HG03039 (cell line): ENCODE measurements around the gene KRTAP10-8.
"Not testable (repeated sequence)": the region's sequence is repeated elsewhere in the genome, so short reads cannot be mapped to it uniquely, and the experiment has no call there.

Source experiments
- ATAC-seq: cut with Tn5 transposase; IDR thresholded peaks from one replicate; pipeline ENCODE4 v1.9.1; 2021; ENCODE audit warnings: mild to moderate bottlenecking, moderate library complexity; ENCODE audit not compliant: unreplicated experiment

KRTAP10-8 gene

DNA sequence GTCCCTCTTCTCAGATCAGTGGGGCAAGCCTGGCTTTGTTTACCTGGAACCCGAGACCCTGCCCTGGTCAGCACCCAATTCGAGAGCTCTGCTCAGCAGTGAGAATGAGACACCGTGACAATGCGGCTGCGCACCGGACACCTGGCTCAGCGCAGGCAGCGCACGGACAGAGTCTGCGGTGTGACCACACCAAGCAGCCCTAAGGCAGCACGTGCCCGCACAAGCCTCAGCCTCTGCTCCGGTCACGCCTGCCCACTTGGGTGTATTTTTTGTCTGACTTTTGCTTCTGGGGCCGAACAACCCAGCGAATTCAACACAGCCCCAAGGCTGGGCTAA, 4.7 kb downstream of the KRTAP10-8 start:
- no peak for ATAC-seq

DNA sequence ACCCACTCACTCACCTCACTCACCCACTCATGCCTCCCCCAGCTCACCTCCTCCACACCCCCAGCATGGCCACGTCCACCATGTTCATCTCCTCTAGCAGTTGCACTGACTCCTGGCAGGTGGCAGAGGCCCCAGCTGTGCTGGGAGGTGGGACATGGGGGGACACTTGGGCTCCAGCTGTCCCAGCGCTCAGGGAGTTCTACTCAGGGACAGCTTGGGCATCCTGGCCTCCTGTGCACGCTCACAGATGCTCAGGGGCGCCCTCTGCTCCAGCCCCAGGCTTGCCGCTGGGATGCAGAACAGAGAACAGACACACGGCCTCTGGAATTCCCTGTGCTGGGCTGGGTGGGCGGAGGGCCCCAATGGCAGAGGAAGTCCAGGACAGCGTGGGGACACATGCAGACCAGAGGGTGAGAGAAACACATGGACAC, 5.2 kb downstream of the KRTAP10-8 start:
- no peak for ATAC-seq

DNA sequence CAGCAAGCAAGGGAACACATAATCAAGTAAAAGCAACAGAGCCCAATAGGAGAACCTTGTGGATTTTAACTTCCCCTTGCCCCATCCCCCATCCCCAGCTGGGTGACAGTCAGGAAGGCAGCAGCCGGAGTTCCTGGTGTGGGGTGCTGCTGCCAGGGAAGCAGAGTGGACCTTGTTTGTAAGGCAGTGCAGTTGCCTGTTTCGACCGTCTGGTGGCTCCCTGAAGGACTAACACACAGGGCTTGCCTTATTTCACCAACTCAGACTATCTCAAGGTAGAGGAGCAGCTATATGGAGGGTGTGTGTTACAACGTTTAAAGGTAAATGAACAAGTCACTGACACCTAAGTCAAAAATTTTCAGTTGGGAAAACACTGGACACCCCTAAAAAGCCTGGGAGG, 6.6 kb downstream of the KRTAP10-8 start:
- ATAC-seq, result no peak

DNA sequence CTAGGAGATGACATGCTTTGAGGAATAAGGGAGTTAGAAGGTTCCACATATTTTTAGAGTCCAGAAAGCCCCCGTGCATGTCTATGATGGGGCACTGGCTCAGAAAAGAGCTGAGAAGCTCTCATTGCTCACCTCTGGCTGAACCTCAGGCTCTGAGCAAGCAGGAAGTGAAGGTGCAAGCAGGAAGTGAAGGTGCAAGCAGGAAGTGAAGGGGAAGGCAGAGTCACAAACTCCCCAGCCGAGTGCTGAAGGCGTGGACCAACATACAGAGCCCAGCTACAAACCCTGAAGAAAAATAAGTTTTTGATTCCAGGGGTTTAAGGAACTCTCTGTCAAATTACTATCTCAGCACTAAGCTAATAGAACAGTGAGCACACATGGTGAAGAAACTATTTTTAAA, 7.0 kb downstream of the KRTAP10-8 start:
- no peak for ATAC-seq

DNA sequence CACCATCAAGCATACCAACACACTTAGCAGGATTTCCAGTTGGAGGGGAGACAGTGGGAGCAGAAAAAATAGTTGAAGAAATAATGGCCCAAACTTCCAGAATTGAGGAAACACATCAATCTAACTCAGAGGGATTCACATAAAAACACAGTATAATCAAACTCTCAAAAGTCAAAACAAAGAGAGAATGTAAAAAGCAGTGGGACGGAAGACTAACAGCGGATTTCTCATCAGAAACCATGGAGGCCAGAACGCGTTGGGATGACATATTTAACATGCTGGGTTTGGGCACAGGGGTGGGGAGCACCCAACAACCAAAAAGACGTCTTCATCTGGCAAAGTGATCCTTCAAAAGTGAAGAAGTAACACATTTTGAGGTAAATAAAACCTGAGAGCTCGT, 8.0 kb downstream of the KRTAP10-8 start:
- no peak for ATAC-seq

DNA sequence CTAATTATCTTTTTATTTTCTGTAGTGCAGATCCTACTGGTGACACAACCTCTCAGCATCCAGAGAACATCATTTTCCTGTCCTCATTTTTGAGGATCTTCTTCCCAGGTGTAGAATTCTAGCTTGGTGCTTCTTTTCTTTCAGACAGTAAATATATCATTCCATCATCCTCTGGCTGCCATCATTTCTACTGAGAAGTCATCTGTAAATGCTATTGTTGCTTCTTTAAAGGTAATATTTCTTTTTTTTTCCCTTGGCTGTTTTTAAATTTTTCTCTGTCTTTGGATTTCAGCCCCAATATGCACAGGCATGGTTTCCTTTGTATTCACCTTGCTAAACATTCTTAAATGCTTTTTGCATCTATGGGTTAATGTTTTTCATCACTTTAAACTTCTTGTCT, 11.7 kb downstream of the KRTAP10-8 start:
- no peak for ATAC-seq

DNA sequence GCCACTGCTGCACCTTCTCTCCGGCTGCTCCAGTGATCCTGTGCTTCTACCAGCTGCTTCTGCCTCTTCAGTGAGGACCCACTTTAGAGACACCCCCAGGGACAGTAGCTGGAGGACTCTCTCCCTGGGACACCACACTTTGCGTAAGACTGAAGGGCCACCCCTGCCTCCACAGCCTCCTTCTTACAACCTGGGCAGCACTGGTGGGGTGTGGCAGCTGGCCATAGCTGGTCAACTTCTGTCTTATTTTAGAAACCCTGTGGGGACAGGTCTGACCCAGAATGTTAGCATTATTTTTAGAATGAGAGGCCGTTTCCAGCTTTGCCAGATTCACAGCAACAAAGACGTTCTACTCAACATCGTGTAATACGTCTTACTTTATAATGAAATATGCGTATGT, 13.9 kb downstream of the KRTAP10-8 start:
- no peak for ATAC-seq

DNA sequence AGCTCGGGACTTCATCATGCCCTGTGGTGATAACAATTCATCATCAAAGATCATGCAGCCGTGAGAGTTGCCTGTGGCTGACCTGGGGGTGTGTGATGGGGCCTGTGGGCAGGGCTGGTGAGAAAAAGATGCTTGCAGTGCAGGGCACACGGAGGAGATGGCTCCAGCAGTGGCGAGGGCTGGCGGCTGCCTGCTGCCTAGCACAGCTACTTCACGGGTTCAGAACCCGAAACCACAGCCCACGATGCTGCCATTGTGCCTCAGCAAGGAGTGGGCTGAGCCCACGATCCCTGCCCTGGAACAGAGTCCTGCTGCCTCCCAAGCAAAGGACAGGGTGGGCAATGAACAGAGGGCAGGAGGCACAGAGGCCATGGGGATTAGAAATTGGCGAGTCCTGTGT, 14.4 kb downstream of the KRTAP10-8 start:
- no peak for ATAC-seq

DNA sequence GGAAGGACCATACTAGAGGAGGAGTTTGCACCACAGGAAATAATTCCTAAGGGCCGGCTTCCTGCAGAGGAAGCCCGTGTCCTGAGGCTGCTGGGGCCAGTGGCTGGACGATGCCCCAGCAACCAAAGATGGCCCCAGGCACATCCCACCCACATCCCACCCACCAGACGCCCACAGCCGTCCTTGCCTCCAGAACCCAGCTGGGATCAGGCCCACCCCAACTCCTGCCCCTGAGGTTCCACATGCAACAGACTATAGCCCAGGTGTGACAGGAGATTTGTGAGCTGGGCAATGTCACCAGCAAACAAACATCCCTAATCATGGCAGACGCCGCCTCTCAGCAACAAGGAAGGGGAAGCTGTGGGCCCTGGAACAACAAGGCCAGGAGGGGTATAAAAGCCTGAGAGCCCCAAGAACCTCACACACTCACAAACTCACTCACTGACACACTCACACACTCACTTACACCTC, 14.8 kb downstream of the KRTAP10-8 start, which contains the start of gene KRTAP10-9:
Gene KRTAP10-9, plus strand, starts transcription at position 421 of the 471 bp plus-strand sequence. CDS start 79 bp downstream, outside the sequence.
- ATAC-seq, result no peak

DNA sequence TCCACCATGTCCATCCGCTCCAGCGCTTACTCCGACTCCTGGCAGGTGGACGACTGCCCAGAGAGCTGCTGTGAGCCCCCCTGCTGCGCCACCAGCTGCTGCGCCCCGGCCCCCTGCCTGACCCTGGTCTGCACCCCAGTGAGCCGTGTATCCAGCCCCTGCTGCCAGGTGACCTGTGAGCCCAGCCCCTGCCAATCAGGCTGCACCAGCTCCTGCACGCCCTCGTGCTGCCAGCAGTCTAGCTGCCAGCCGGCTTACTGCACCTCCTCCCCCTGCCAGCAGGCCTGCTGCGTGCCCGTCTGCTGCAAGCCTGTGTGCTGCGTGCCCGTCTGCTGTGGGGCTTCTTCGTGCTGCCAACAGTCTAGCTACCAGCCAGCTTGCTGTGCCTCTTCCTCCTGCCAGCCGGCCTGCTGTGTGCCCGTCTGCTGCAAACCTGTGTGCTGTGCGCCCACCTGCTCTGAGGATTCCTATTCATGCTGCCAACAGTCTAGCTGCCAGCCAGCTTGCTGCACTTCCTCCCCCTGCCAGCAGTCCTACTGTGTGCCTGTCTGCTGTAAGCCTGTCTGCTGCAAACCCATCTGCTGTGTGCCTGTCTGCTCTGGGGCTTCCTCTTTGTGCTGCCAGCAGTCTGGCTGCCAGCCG, 15.4 kb downstream of the KRTAP10-8 start:
- not testable (repeated sequence) for ATAC-seq

DNA sequence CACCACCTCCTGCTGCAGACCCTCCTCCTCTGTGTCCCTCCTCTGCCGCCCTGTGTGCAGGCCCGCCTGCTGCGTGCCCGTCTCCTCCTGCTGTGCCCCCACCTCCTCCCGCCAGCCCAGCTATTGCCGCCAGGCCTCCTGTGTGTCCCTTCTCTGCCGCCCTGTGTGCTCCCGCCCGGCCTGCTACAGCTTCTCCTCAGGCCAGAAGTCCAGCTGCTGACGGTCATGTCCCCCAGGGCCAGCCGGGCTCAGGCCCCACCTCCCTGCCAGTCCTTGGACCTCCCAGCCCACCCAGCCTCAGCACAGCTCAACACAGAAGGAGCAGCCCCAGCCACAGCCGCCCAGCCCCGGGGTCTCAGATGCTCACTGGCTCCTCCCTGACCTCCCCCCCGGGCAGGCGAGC, 16.0 kb downstream of the KRTAP10-8 start:
- ATAC-seq, result not testable (repeated sequence)

DNA sequence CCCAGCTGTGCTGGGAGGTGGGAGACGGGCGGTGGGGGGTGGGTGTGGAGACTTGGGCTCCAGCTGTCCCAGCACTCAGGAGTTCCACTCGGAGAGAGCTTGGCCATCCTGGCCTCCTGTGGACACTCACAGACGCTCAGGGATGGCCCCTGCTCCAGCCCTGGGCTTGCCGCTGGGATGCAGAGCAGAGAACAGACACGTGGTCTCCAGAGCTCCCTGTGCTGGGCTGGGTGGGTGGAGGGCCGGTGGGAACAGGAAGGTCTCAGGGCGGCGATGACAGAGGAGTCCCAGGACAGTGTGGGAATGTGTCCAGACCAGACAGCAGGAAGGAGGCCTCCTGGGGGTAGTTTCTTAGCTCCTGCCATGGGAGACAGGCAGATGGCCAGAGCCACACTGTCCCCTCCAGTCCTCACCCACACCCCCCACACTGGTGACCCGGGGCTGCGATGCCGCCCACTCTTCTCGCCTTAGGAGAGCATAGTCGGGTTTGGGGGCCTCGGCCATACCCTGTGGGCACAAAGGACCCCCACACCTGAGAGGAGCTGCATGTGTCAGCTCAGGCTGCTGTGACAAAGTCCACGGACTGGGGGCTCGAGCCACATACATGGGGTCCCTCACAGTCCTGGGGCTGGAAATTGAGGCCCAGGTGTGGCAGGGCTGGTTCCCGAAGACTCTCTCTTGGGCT, 17.0 kb downstream of the KRTAP10-8 start:
- no peak for ATAC-seq

DNA sequence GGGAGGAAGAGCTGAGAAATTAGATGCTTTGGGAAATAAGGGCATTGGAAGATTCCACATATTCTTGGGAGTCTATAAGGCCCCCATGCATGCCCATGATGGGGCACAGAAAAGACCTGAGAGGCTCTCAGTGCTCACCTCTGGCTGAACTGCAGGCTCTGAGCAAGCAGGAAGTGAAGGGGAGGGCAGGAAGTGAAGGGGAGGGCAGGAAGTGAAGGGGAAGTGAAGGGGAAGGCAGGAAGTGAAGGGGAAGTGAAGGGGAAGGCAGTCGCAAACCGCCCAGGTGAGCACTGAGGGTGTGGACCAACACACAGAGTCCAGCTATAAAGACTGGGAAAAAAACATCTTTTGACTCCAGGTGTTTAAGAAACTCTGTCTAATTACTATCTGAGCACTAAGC, 18.6 kb downstream of the KRTAP10-8 start:
- ATAC-seq, result no peak

DNA sequence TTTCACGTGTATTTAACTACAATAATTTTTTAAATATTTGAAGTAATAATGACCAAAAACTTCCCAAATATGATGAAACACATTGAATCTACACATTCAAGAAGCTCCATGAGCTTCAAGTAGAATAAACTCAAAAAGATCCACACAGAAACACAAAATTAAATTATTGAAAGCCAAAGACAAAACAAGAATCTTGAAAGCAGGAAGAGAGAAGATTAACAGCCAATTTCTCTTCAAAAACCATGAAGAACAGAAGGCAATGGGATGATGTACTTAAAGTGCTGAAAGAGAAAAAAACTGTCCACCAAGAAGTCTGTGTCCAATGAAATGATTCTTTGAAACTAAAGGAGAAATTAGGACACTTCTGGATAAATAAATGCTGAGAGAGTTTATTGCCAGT, 20.2 kb downstream of the KRTAP10-8 start:
- ATAC-seq, result no peak

DNA sequence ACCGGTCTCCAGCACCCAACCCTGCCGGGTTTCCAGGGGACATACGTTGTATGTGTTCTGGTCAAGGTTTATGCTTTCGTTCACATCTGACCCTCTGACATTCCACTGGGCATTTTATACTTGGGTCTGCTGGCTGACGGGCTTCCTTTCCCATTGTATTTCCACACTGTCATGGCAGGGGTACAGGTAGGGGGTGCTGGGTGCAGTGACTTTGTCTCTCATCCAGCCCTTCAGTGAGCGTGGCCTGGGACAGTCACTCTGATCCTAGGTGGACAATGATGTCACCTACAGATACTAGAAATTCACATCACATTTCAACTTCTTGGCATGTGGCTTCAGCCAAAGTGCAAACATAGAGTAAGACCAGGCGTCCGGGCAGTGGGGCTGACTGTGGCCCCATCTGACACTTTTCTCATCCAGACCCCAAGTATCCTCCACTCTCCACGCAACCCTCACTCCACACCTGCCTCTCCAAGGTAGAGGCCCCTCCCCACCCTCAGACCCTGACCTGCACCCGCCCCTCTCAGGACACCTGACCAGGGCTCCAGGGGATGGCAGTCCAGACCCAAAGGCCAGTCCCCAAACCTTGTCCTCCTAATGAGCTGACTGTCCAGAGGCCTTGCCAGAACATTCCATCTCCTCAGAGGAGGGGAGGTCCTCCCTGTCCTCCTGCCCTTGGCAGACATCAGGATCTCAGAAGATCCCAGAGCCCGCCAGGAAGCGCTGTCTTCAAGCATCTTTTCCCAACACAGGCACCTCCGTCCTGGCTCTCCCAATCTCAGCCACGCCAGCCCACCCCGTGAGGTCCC, 24.5 kb downstream of the KRTAP10-8 start:
- ATAC-seq, result no peak

DNA sequence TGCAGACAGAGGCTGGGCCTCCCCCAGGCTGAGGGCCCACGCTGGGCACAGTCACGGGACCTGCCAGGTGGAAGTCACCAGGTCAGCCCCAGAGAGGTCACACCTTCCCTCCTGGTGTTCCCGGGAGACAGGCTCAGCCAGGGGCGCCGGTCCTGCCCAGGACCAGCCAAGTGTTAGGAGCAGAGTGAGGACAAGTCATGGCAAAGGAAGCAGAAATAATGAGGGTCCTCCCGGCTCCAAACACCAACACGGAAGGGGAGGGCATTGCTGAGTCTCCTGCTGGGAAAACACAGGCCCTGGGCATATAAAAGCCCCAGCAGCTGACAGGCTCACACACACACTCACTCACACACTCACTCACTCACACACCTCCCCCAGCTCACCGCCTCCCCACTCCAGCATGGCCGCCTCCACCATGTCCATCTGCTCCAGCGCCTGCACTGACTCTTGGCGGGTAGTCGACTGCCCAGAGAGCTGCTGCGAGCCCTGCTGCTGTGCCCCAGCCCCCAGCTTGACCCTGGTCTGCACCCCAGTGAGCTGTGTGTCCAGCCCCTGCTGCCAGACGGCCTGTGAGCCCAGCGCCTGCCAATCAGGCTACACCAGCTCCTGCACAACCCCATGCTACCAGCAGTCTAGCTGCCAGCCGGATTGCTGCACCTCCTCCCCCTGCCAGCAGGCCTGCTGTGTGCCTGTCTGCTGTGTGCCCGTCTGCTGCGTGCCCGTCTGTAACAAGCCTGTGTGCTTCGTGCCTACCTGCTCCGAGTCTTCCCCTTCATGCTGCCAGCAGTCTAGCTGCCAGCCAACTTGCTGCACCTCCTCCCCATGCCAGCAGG, 25.4 kb downstream of the KRTAP10-8 start, which contains the start of gene KRTAP10-10:
Gene KRTAP10-10, plus strand, starts transcription at position 339 of the 833 bp plus-strand sequence. Its CDS starts 62 bp downstream, at position 401.
- no peak for ATAC-seq

DNA sequence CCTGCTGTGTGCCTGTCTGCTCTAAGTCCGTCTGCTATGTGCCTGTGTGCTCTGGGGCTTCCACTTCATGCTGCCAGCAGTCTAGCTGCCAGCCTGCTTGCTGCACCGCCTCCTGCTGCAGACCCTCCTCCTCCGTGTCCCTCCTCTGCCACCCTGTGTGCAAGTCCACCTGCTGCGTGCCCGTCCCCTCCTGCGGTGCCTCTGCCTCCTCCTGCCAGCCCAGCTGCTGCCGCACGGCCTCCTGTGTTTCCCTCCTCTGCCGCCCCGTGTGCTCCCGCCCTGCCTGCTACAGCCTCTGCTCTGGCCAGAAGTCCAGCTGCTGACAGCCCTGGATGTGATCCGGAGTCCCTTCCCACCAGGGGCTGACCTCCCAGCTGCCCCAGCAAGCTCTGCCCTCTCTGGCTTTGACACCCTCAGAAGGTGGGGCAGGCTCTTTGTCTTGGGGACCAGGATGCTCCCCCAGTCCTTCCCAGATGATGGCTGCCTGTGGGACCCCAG, 26.0 kb downstream of the KRTAP10-8 start:
- not testable (repeated sequence) for ATAC-seq

DNA sequence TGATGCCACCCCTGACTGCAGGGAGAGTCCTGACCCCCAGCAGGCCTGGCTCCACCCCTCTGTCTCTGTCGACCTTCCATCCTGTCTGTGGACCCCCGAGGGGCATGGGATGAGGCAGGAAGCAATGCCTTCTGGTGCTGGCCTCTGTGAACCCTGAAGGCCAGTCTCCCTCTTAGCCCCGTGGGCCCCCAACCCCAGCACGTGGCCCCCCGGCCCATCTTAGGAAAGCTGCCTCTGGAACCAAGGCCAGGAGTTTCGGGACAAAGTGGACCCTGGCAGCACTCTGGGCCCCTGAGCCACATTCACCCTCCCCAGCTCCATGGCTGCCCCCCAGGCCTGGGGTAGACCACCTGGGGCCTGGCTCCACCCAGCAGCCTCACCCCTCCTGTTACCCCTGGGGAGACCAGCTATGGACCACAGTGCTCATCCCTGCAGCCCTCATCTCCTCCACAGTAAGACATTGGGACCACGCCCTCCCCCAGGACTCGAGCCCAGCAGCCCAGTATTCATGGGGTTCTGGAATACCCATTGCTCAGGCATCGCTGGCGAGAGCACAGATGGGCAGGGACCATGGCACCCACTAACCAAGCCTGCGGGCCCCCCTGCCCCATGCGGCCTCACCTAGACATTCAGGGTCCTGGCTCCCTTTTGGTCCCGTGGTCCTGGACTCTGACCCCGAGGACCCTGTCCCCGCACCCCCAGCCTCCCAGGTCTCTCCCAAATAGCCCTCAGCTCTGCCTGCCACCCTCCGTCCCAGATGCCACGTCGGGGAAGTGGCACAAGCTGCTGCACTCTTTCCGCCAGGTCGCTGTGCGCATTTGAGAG, 26.8 kb downstream of the KRTAP10-8 start:
- not testable (repeated sequence) for ATAC-seq

DNA sequence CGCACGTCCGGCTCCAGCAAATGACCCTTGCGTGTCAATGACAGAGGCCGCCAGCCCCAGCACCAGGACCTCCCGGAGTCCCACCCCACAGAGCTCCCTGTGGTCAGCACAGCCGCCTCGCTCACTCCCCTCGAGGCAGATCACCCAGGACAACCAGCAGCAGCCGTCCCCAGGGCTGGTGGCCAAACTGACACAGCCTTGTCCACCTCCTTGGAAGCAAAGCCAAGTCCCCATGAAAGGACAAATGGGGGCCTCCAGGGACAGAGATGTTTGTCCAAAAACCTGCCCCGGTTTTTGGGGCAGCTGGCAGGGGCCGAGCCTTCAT, 27.4 kb downstream of the KRTAP10-8 start:
- ATAC-seq, result no peak

DNA sequence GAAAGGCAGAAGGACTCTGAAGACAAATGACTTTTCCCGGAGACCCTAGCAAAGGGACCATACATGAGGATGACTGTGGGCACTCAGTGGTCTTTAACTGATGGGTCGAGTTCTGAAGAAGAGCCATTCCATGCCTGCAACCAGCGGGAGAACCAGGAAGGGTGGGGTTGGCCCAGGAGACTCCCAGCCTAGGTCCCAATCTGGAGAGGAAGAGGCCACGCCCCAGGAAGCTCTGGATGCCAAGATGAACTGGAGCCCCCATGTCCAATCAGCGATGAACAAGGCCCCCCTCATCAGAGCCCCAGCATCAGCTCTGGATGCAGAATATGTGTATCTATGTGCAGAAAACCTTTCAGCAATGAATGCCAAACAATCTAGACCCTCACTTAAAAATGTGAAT, 28.9 kb downstream of the KRTAP10-8 start:
- ATAC-seq, result no peak
